ENCODE measurements around the gene ACVRL1.

The ACVRL1 gene

DNA sequence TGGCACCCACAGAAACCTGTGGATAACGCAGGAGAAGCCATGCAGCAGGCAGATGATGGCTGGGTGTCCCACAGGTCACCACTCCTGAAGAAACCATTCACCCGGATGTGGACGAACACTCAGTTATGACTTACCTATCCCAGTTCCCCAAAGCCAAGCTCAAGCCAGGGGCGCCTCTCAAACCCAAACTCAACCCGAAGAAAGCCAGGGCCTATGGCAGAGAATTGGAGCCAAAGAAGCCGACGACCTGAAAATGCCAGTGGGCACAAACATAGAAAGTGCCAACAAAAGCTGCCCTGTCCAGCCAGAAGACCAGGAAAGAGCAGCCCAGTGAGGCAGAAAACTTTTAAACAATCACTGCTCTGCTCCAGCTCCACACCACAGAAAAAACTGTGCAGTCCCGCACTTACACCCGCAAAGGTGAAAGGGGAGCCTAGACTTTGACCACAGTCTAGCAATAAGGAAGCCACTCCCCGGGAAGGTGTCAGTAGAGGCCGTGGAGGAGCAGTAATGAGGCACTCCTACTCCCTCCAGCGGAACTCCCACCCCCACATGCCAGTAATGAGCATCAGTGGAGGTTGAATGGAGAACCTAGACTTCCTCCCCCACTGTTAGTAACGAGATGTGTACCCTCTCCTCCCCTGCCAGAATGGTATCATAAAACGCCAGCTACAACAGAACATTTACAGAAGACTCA, 6.0 kb upstream of the ACVRL1 start:
- DNase-seq (ENCODE audit: low spot score): no peak
- TF ChIP-seq, protein P1, sequence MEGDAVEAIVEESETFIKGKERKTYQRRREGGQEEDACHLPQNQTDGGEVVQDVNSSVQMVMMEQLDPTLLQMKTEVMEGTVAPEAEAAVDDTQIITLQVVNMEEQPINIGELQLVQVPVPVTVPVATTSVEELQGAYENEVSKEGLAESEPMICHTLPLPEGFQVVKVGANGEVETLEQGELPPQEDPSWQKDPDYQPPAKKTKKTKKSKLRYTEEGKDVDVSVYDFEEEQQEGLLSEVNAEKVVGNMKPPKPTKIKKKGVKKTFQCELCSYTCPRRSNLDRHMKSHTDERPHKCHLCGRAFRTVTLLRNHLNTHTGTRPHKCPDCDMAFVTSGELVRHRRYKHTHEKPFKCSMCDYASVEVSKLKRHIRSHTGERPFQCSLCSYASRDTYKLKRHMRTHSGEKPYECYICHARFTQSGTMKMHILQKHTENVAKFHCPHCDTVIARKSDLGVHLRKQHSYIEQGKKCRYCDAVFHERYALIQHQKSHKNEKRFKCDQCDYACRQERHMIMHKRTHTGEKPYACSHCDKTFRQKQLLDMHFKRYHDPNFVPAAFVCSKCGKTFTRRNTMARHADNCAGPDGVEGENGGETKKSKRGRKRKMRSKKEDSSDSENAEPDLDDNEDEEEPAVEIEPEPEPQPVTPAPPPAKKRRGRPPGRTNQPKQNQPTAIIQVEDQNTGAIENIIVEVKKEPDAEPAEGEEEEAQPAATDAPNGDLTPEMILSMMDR (IDR thresholded peaks at IDR 0.05; ENCODE audit: extremely low read depth, missing control alignments): no peak

DNA sequence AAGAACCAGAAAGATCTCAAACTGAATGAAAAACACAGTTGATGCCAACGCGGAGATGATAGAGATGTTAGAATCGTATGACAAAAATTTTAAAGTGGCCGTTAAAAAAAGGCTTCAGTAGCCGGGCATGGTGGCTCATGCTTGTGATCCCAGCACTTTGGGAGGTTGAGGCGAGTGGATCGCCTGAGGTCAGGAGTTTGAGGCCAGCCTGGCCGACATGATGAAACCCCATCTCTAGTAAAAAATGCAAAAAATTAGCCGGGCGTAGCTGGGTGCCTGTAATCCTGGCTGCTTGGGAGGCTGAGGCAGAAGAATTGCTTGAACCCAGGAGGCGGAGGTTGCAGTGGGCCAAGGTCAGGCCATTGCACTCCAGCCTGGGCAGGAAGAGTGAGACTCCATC, 5.4 kb upstream of the ACVRL1 start:
- no peak for DNase-seq (ENCODE audit: low spot score)
- TF ChIP-seq, protein P1 (IDR thresholded peaks at IDR 0.05; ENCODE audit: extremely low read depth, missing control alignments): no peak

DNA sequence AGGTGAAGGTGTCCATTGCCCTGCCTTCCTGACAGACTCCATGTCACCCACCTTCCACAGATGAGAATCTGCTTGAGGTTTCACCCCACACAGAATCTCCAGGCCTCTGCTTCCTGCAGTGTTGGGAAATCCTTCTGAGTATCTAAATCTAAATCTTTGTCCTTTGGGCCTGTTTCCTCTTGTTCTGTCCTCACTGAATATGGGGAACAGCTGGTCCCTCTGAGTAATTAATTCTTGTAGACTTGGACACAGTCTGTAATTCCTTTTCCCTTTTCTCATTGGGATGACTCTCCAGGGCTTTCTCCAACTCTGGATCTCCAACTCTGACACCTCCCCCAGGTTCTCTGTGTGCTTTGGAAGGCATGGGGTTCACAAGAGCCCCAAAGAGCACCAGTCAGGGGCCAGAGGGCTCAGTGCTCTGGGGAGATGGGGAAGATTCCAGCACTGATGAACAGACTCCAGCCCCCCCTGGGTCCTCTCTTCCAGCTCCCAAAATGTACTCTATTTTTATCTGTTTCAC, 2.3 kb upstream of the ACVRL1 start:
- DNase-seq (ENCODE audit: low spot score): no peak
- TF ChIP-seq, protein P1 (IDR thresholded peaks at IDR 0.05; ENCODE audit: extremely low read depth, missing control alignments): no peak

DNA sequence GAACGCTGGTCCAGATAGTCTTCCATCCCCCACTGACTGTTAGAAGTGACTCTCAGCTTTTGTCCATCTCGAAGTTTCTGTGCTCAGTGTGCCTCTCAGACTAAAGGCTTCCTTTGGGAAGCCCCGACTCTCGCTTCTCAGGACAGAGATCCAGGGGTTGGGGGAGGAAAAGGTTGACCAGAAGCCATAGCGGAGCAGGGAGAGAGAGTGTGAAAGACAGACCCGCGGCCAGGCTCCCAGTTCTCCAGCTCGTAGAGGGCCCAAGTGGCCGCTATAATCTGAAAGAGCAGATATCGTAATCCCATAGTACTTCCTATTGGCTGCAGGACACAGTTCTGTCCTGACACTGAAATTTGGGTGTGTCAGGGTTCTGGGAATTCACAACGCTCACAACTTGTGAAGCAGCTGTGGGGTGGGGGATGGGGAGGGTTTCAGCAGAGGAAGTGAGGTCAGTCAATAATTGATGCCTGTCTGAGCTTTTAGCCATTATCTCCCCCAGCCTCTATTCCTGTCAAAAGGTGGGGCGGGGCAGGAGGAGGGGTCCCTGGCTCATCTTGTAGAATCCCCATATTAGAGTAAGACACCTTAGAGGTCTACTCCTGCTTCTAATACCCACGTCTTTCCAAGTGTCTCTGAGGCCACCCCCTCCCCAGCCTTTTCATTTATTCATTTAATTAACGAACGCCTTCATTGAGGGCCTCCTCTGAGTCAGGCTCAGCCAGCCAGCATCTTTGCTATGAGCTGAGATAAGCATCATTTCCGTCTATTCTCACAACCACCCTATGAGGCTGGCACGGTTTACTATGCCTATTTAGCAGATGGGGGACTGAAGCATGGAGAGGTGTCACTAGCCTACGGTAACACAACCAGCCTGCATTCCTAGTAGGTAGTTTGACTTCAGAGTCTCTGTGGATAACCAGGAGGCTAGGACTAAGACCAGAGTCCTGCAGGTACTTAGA, 1.6 kb upstream of the ACVRL1 start:
- DNase-seq (ENCODE audit: low spot score): no peak
- TF ChIP-seq, protein P1 (IDR thresholded peaks at IDR 0.05; ENCODE audit: extremely low read depth, missing control alignments): no peak

DNA sequence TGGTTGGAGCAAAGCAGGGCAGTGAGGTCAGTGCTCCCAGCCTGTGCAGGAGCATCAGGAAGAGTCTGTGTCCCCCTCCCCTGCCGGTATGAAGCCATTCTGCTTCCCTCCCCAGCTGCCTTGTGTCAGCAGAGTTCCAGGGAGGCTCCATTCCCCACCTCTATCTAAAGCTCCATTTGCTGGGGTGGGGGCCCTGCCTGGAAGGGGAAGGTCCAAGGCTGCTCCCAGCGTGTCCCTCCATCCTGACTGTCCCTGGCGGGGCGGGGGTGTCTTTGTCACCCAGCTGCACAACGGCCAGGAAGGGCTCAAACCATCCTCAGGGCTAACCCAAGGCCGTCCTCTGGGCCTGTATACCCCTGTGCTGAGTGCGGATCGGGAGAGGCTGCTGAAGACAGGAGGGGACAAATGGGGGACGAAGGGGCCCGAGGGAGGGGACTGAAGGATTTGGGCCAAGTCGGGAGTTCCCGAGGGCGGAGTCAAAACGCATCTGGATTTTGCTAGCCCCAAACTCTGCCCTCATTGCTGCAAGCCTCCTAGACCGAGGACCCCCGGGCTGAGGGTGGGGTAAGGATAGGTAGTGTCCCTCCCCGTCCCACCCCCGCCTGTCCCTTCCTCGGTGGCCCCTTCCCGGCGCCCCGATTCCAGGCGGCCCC, 748 bp upstream of the ACVRL1 start:
- TF ChIP-seq, protein P1 (IDR thresholded peaks at IDR 0.05; ENCODE audit: extremely low read depth, missing control alignments): no peak
- DNase-seq (ENCODE audit: low spot score): no peak

GRCh38 chr12:51907856-51908425, 637 bp downstream of the ACVRL1 start:
- DNase-seq (ENCODE audit: low spot score): no peak
- TF ChIP-seq, protein P1 (IDR thresholded peaks at IDR 0.05; ENCODE audit: extremely low read depth, missing control alignments): no peak
